Measurements from ENCODE around the gene PNMA6F.

GRCh38 chrX:153343674-153344073, 22.1 kb upstream of the PNMA6F start:
- TF ChIP-seq CTCF (IDR thresholded peaks at IDR 0.05) (no peak), POLR2A (IDR thresholded peaks at IDR 0.05) (no peak)

Data from heart left ventricle (tissue), 13 donors.